Ishikawa (cell line): Measurements from ENCODE around the gene RNF220.

ENCODE experiments used
- EGR1 ChIP-seq: IDR thresholded peaks from 2 replicates; pipeline ENCODE4 v1.6.1; 2012
- TEAD4 ChIP-seq: IDR thresholded peaks from 2 replicates; pipeline ENCODE4 v1.6.1; 2012
- TF ChIP-seq, protein P1 (sequence below): IDR thresholded peaks from 2 replicates; pipeline ENCODE4 v1.6.1; 2012; ENCODE audit warnings: low read depth, mild to moderate bottlenecking

- TF ChIP-seq TEAD4 (no peak), EGR1 (no peak)
- TF ChIP-seq, protein P1, sequence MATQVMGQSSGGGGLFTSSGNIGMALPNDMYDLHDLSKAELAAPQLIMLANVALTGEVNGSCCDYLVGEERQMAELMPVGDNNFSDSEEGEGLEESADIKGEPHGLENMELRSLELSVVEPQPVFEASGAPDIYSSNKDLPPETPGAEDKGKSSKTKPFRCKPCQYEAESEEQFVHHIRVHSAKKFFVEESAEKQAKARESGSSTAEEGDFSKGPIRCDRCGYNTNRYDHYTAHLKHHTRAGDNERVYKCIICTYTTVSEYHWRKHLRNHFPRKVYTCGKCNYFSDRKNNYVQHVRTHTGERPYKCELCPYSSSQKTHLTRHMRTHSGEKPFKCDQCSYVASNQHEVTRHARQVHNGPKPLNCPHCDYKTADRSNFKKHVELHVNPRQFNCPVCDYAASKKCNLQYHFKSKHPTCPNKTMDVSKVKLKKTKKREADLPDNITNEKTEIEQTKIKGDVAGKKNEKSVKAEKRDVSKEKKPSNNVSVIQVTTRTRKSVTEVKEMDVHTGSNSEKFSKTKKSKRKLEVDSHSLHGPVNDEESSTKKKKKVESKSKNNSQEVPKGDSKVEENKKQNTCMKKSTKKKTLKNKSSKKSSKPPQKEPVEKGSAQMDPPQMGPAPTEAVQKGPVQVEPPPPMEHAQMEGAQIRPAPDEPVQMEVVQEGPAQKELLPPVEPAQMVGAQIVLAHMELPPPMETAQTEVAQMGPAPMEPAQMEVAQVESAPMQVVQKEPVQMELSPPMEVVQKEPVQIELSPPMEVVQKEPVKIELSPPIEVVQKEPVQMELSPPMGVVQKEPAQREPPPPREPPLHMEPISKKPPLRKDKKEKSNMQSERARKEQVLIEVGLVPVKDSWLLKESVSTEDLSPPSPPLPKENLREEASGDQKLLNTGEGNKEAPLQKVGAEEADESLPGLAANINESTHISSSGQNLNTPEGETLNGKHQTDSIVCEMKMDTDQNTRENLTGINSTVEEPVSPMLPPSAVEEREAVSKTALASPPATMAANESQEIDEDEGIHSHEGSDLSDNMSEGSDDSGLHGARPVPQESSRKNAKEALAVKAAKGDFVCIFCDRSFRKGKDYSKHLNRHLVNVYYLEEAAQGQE: no peak
Measured at GRCh38 chr1:44453798-44454349, 48.8 kb downstream of the RNF220 start.
